DMS53 treated with DMSO at 0.1 percent for 48 hours (cell line): ENCODE measurements around the gene FUT7.
A peak's percentile ranks its signal among the peaks of the same experiment; 100 is the strongest.
"Not testable (repeated sequence)": the region's sequence is repeated elsewhere in the genome, so short reads cannot be mapped to it uniquely, and the experiment has no call there.

Source experiments
- DNase-seq: peaks from one replicate; lab custom pipeline; 2025; ENCODE audit not compliant: unreplicated experiment; lab: John Stamatoyannopoulos, UW

The FUT7 gene

GRCh38 chr9:137034039-137034708 lies 2.3 kb upstream of the FUT7 start:
- DNase-seq = peak; percentile 14

- DNase-seq = not testable (repeated sequence)
Observed at GRCh38 chr9:137033481-137033880, 1.6 kb upstream of the FUT7 start.

GRCh38 chr9:137032858-137033257 lies 970 bp upstream of the FUT7 start:
- DNase-seq = no peak

- DNase-seq = no peak
Observed at GRCh38 chr9:137030538-137031527, 1.1 kb downstream of the FUT7 start.

- no peak for DNase-seq
Observed at GRCh38 chr9:137030006-137030405, 1.9 kb downstream of the FUT7 start.

- peak; percentile 36 for DNase-seq
Observed at GRCh38 chr9:137029058-137029936, 2.6 kb downstream of the FUT7 start.

GRCh38 chr9:137028263-137029057 lies 3.4 kb downstream of the FUT7 start:
- peak; percentile 76 for DNase-seq

- DNase-seq = no peak
Observed at GRCh38 chr9:137027369-137028262, 4.3 kb downstream of the FUT7 start, which contains the start of gene ABCA2. Gene ABCA2 (minus strand): TSS chr9:137028237. CDS start chr9:137028140, 97 bp downstream.

- DNase-seq = no peak
Observed at GRCh38 chr9:137026828-137027227, 5.1 kb downstream of the FUT7 start.

GRCh38 chr9:137026384-137026783 lies 5.5 kb downstream of the FUT7 start:
- no peak for DNase-seq

- DNase-seq = peak; percentile 82
Observed at GRCh38 chr9:137025517-137025966, 6.3 kb downstream of the FUT7 start.

- no peak for DNase-seq
Observed at GRCh38 chr9:137023583-137023991, 8.3 kb downstream of the FUT7 start.

- no peak for DNase-seq
Observed at GRCh38 chr9:137023157-137023556, 8.7 kb downstream of the FUT7 start.

GRCh38 chr9:137022662-137023008 lies 9.3 kb downstream of the FUT7 start:
- DNase-seq = no peak

GRCh38 chr9:137021979-137022661 lies 9.8 kb downstream of the FUT7 start:
- no peak for DNase-seq

GRCh38 chr9:137021568-137021978 lies 10.3 kb downstream of the FUT7 start:
- DNase-seq = no peak

- no peak for DNase-seq
Observed at GRCh38 chr9:137020771-137021567, 10.9 kb downstream of the FUT7 start.
